ENCODE measurements around the gene PCCA. TPM values are rescaled to one million over a fixed set of nuclear protein-coding genes. Genes with fewer than 3 reads are reported as not detected.

Gene PCCA
- total and polyA plus RNA-seq, 2 donors (not counting 1 experiment from before 2014, with no cell fraction given): 4.8 to 17.4 TPM

GRCh38 chr13:100298691-100299090 is 209.8 kb downstream of the PCCA start:
- H3K4me3 ChIP-seq (ENCODE audit: control extremely low read depth in 1 of 5, extremely low read depth in 1 of 5, insufficient read depth in 1 of 5, low read depth in 2 of 5, low read length in 4 of 5): no peak overlapping the region
- H3K27me3 ChIP-seq (replicated peaks in 1 of 4; ENCODE audit: control extremely low read depth in 1 of 4, control insufficient read depth in 3 of 4, insufficient read depth in 4 of 4, low read length in 3 of 4): no peaks in the 10 kb centered on the region
- H3K4me2 ChIP-seq (replicated peaks; ENCODE audit: low read depth, low read length, poor library complexity, severe bottlenecking): no peak overlapping the region
- H3K4me1 ChIP-seq (ENCODE audit: control insufficient read depth in 2 of 2, insufficient read depth in 2 of 2, low read length in 2 of 2): no peaks in the 10 kb centered on the region
- no CpG with 5 or more reads among the region's 2 CpGs for WGBS (ENCODE audit: insufficient coverage)
- no peak overlapping the region for H3K27ac ChIP-seq (ENCODE audit: low read length in 2 of 2)
- Mint-ChIP-seq H3K27me3 (no peaks in the 10 kb centered on the region), H3K4me1 (no peaks in the 10 kb centered on the region), H3K9me3 (ENCODE audit: insufficient read depth) (no peaks in the 10 kb centered on the region), H3K4me3 (no peak overlapping the region), H3K27ac (no peak overlapping the region)
- DNase-seq (no peak), ATAC-seq (ENCODE audit: low read depth) (no peak)
- H3K9ac ChIP-seq (ENCODE audit: low read length): no peak overlapping the region
- intact Hi-C loops (cut with micrococcal nuclease): no loop called here
- H3K36me3 ChIP-seq (replicated peaks in 1 of 2; ENCODE audit: control extremely low read depth in 1 of 2, control insufficient read depth in 1 of 2, extremely low read depth in 1 of 2, insufficient read depth in 2 of 2, low read length in 1 of 2): no peaks in the 10 kb centered on the region
- no peaks in the 10 kb centered on the region for H3K79me2 ChIP-seq (ENCODE audit: control insufficient read depth, insufficient read depth, low read length)
- POLR2A ChIA-PET: no interaction called here
- CTCF ChIA-PET: no interaction called here
- no peak overlapping the region for H2AFZ ChIP-seq (ENCODE audit: insufficient read depth, low read depth, low read length, poor library complexity, severe bottlenecking)
- no peaks in the 10 kb centered on the region for H4K20me1 ChIP-seq (ENCODE audit: control insufficient read depth, insufficient read depth, low read length, poor library complexity, severe bottlenecking)
- H3K9me3 ChIP-seq (ENCODE audit: control extremely low read depth in 1 of 3, control insufficient read depth in 2 of 3, insufficient read depth in 1 of 3, low read length in 2 of 3): no peaks in the 10 kb centered on the region
- no peak for TF ChIP-seq EZH2 (IDR thresholded peaks at IDR 0.05; ENCODE audit: borderline replicate concordance, insufficient read depth, low read depth, low read length, poor library complexity, severe bottlenecking)

- Histone ChIP-seq H2AFZ (ENCODE audit: insufficient read depth, low read depth, low read length, poor library complexity, severe bottlenecking) (no peak overlapping the region), H3K4me3 (ENCODE audit: control extremely low read depth in 1 of 5, extremely low read depth in 1 of 5, insufficient read depth in 1 of 5, low read depth in 2 of 5, low read length in 4 of 5) (no peak overlapping the region), H3K9ac (ENCODE audit: low read length) (no peak overlapping the region), H3K4me2 (replicated peaks; ENCODE audit: low read depth, low read length, poor library complexity, severe bottlenecking) (no peak overlapping the region), H3K4me1 (ENCODE audit: control insufficient read depth in 2 of 2, insufficient read depth in 2 of 2, low read length in 2 of 2) (no peaks in the 10 kb centered on the region), H3K9me3 (ENCODE audit: control extremely low read depth in 1 of 3, control insufficient read depth in 2 of 3, insufficient read depth in 1 of 3, low read length in 2 of 3) (no peaks in the 10 kb centered on the region), H3K79me2 (ENCODE audit: control insufficient read depth, insufficient read depth, low read length) (no peaks in the 10 kb centered on the region), H3K27ac (ENCODE audit: low read length in 2 of 2) (no peak overlapping the region), H3K27me3 (replicated peaks in 1 of 4; ENCODE audit: control extremely low read depth in 1 of 4, control insufficient read depth in 3 of 4, insufficient read depth in 4 of 4, low read length in 3 of 4) (no peaks in the 10 kb centered on the region), H4K20me1 (ENCODE audit: control insufficient read depth, insufficient read depth, low read length, poor library complexity, severe bottlenecking) (no peaks in the 10 kb centered on the region), H3K36me3 (replicated peaks in 1 of 2; ENCODE audit: control extremely low read depth in 1 of 2, control insufficient read depth in 1 of 2, extremely low read depth in 1 of 2, insufficient read depth in 2 of 2, low read length in 1 of 2) (no peaks in the 10 kb centered on the region)
- Mint-ChIP-seq H3K9me3 (ENCODE audit: insufficient read depth) (no peaks in the 10 kb centered on the region), H3K27me3 (no peaks in the 10 kb centered on the region), H3K27ac (no peak overlapping the region), H3K4me3 (no peak overlapping the region), H3K4me1 (no peaks in the 10 kb centered on the region)
- intact Hi-C loops (cut with micrococcal nuclease): no loop called here
- TF ChIP-seq CTCF (IDR thresholded peaks at IDR 0.05): no peak
- no peak for TF ChIP-seq EZH2 (IDR thresholded peaks at IDR 0.05; ENCODE audit: borderline replicate concordance, insufficient read depth, low read depth, low read length, poor library complexity, severe bottlenecking)
- ATAC-seq (ENCODE audit: low read depth): no peak
- 80% methylated on average over 2 of the region's 3 CpGs for WGBS (ENCODE audit: insufficient coverage)
- no peak for DNase-seq
- ChIA-PET POLR2A (no interaction called here), CTCF (no interaction called here)
Measured at GRCh38 chr13:100300243-100300642, 211.3 kb downstream of the PCCA start.
